ENCODE measurements around the gene ILKAP.
A peak's percentile ranks its signal among the peaks of the same experiment; 100 is the strongest.
"Not testable (repeated sequence)": the region's sequence is repeated elsewhere in the genome, so short reads cannot be mapped to it uniquely, and the experiment has no call there.

The ILKAP gene

DNA sequence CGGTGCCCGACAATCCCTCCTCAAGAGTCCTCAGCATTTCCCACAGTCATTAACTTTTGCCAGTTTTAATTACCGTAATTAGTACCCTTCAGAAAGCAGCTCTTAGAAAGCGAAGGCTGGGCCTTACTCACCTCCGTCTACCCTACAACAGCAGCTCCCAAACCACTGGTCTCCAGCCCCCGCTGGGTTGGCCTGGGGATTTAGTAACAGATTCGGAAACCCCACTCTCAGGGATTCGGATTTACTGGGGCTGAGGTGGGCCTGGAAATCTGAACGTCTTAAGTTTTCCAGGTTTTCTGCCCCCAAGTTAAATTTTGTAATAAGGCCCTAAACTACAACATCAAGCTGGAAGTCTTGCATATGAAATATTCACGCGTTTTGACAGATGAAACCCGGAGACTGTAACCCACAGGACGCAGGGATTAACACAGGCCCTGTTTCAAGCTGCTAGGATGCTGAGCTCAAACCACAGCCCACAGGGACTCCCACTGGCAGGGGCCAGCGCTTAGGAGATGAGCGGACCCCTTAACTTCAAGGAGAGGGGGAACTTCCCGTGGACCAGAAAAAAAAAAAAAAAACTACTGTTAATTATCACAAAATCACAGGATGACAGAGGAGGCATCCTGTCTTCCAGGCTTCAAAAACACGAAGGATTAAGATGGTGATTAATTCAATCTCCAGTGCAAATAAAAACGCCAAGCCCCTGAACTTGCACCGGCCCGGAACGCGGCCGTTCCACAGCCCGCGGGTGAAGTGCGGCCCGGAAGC is 985 bp downstream of the ILKAP start:
- no peak for DNase-seq (ENCODE audit: low spot score)

DNA sequence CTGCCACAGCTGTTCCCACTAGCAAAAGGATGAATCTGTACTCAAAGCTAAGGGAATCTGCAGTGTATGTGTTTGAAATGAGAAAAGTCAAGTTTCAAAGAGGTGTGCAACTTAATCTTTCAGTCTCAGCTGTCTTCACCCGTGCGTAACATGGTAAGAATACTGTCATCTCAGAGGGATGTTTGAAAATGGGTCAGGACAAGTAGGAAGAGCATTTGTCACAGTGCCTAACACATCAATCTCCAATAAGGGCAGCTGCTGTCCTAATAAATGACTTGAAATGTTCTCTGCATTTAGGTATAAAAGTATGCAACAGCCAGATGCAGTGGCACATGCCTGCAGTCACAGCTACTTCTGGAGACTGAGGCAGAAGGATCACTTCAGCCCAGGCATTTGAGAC is 13.1 kb downstream of the ILKAP start:
- DNase-seq (ENCODE audit: low spot score): no peak

DNA sequence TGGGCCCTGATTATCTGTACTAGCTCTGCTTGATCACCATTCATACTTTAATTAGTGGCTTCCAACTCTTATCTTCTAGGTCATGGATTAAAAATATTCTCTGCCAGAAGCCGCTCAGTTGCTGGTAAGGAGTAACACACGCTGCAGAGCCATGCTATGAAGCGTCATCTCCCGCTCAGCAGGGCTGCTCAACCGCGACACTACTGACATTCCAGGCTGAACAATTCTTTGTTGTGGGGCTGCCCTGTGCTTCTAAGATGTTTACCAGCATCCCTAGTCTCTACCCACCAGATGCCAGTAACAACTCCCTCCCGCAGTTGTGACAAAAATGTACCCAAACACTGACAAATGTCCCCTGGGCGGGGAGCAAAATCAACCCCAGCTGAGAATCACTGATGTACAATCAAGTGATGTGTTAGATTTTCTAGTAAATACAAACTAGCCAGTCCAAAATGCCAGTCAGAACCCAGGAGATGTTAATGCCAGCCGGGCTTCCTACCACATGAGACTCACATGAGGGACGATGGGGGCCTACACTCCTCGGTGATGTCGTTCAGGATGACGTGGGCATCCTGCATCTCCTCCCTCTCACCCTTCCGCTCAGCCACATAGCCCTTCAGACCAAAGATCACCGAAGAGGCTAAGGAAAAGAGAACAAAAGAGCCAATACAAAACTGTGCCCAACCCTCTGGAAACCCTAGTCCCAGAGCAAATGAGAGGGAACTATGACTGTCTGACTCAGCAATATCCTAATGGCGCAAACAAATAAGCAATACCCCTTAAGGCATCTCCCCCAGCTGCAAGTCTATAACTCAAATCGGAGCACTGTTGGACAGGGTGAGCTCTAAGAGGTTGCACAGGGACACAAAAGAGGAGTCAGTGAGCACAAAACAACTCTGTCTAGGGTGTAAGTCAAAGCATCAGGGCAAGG is 15.6 kb downstream of the ILKAP start:
- DNase-seq (ENCODE audit: low spot score): no peak

DNA sequence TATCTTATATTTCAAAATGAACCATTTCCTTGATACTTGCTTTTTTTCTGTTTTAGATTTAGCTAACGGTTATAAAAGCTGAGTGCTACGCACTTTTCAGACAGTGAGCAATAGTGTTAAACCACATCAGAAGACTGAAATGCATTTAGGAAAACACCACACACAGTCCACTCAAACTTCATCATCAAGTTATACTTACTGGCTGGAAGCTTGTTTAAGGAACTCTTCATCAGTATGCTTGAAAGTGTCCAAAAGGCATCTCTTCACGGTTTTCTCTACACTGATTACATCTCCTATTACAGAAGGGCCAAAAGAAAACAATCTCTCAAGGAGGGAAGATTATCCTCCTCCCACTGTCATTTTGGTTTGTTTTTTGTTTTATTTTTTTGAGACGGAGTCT is 19.7 kb downstream of the ILKAP start:
- DNase-seq (ENCODE audit: low spot score): no peak

DNA sequence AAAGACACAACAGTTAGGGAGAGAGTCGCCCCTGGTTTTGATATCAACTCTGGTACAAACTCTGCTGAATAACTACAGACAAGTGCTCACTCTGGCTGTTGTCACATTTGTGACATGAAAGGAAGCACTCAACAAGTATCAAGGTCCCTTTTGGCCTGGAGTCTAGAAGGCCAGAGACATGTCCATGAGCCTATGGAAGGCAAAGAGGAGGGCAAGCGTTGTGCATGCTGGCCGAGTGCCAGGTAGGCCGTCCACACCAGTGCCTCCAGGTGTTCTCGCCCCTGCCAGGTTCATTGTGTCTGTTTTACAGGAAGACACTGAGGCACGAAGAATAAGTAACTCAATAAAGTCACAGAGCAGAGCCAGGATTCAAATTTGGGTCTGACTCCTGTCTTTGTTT is 21.1 kb downstream of the ILKAP start:
- no peak for DNase-seq (ENCODE audit: low spot score)

DNA sequence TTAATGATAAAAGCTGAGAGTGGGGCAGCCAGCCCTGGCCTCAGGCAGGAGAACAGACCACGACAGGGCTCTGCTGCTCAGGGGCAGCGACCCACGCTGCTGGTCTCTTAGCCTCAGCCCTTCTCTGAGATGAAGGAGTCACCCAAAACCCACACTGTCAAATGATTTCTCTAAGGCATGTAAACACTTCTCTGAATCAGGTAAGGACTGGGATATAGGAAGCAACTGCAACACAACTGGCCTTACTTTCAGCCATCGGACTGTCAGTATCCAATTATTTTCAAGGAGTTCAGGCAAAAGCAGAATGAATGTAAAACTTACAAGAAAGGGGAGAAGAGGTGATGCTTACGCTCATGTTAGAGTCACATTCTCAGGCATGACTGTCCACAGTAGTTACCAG is 22.9 kb downstream of the ILKAP start:
- DNase-seq (ENCODE audit: low spot score): no peak

DNA sequence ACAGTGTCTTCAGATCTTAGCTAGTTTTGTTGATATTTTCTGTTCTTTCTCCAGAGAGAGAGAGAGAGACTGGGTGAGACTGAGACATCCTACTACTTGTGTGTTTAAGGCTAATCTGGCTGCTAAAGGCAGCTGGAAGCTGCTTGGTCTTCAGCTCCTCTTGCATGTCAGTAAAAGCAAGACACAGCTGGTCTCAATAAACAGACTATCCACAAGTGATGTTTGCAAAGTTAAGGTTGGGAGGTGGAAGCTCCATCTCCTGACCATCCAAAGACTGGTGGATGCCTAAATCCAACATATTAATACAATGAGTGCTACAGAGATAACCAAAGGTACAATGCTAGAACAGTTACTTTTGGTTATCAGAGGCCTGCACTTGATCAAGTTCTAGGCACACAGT is 26.9 kb downstream of the ILKAP start:
- DNase-seq (ENCODE audit: low spot score): no peak

DNA sequence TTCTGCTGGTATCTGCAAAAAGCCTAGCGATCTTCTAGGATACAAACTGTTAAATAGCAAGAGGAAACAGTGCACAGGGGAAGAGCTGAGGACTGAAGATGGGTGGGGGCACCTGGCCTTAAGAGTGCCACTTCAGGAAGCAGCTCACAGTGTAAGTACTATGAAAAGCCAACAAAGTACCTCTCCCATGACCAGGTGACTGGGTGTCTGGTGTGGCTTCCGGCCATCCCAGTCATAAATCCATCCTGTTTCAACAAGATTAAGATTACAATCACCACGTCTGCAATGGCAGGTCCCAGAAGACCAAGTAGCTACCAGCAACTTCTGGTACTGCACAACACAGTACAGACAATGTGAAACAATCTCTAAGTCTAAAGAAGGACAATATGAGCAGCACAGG is 28.8 kb downstream of the ILKAP start:
- DNase-seq (ENCODE audit: low spot score): no peak

DNA sequence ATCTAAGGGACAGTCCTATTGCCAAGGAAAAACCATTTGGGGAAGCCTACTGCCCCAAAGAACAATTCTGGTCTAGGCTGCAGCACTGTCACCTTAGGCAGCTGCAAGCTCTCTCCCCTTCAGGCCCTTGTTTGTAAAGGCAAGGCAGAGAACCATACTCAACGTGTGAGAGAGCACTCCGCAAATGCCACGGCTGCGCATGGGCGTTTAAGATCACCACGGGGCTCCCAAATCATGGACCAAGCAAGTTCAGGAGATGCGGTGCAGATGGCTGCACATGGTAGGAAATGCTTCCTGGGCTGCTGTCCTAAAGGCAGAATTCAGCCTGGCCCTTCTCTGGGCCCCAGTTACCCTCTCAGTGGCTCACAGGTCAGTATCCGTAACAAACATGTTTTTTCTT is 29.2 kb downstream of the ILKAP start:
- DNase-seq (ENCODE audit: low spot score): no peak

DNA sequence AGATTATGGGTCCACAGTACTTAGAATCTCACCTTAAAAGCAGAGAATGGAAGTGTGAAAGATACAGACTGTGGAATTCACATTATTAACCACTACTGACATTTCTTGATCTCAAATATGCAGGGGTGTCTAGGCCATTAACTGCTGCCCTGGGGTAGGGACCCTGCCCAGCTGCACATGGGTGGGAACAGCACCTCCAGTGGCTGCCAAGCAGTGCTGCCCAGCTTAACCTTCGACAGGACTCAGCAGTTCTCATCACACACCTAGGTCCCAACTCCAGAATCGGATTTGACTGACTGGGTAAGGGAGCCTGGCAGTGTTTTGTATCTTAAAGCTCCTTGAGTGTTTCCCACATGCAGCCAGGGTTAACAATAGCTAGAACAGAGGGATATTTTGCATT is 29.8 kb downstream of the ILKAP start:
- DNase-seq (ENCODE audit: low spot score): no peak

DNA sequence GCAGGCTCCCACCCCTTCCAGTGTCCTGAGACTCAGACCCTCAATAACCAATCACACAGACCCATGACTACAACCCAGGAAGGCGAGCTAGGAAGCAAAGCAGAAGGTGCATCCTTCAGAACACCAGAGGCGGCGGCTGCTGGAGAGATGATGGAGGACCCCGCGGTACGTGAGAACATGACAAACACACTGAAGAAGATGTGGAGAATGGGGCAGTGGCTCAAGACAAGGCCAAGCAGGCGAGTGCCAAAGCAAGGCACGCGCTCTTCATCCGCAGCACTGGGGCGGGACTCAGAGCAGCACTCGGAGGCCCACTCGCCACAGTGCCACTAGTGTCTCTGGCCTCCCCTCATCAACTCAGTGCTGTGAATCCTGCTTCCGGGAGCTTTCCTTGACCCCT is 31.1 kb downstream of the ILKAP start:
- no peak for DNase-seq (ENCODE audit: low spot score)

DNA sequence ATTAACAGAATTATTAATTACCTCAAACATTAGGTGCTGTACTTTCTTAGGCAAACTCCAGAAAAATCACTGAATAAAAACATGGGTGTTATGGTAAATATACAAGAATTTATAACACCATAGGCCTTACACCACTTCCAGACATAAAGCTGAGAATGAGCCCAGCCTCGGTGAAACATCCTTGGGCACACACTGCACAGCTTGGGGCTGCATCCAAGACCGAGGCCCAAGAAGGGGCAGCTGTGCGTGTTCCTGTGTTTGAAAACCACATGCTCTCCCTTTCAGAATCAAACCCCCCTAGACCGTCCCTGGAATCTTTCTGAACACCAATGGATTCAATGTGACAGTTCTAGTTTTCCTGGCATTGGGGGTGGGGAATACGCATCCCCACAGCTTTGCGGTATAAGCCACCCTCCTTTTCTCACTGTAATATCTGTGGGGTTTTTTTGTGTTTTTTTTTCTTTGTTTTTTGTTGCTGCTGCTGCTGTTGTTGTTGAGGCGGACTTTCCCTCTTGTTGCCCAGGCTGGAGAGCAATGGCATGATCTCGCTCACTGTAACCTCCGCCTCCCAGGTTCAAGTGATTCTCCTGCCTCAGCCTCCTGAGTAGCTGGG is 31.8 kb downstream of the ILKAP start:
- no peak for DNase-seq (ENCODE audit: low spot score)

DNA sequence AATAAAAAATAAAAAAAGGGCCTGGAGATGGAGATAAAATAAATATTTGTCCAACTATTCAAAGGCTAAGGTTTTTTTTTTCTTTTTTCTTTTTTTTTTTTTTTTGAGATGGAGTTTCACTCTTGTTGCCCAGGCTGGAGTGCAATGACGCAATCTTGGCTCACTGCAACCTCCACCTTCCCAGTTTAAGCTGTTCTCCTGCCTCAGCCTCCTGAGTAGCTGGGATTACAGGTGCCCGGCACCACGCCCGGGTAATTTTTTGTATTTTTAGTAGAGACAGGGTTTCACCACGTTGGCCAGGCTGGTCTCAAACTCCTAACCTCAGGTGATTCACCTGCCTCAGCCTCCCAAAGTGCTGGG is 32.4 kb downstream of the ILKAP start:
- DNase-seq (ENCODE audit: low spot score): not testable (repeated sequence)

DNA sequence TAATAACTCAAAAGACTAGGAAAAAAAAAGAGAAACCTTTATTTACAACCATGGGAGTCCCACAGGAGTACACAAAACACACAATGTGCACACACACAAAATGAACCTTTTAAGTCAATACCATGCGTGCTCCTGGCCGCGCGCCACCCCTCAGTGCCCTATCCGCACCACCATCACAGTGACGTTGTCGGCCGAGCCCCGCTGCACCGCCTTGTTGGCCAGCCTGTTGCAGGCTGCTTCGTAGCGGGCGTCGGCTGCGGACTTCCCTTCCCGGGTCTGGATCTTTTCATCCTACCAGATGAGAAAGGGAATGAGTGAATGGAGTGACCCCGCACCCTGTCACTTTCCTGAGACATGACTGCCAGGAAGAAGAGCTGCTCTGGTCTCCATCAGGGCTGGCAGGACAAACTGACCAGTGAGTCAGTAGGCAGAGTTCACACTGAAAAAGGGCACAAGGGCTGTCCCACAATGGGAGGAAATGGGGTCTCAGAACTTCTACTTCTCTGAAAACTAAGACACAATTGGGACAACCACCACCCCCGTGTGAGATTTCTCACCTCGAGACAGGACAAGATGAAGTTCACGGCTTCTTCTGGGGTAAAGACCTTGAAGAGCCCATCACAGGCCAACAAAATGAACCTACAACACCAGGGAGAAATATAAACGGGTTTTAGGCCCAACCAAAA is 33.0 kb downstream of the ILKAP start:
- DNase-seq (ENCODE audit: low spot score): no peak

DNA sequence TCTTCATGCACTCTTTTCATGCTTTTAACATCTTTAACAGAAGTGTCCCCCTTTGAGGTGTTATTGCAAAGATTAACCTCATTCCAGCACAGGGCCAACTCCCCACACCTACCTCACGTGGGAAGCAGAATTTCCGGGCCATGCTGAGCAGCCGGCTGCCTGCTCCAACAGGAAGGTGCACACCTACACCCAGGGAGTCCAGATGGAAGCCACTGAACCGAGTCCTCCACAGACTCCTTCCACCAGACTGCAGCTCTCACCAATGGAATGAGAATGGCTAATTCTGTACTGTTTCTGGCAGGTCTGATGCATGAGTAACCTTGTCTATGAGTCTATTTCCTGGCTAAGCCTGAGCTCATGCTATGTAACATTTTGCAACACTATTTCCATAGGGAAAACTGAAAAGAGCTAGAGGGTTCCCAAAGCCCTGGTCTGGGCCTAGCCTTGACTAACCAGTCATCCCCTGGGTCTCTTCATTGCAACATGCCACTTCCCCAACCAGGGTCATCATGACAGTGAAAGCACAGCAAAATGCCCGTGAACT is 33.7 kb downstream of the ILKAP start:
- DNase-seq (ENCODE audit: low spot score): peak; percentile 96

DNA sequence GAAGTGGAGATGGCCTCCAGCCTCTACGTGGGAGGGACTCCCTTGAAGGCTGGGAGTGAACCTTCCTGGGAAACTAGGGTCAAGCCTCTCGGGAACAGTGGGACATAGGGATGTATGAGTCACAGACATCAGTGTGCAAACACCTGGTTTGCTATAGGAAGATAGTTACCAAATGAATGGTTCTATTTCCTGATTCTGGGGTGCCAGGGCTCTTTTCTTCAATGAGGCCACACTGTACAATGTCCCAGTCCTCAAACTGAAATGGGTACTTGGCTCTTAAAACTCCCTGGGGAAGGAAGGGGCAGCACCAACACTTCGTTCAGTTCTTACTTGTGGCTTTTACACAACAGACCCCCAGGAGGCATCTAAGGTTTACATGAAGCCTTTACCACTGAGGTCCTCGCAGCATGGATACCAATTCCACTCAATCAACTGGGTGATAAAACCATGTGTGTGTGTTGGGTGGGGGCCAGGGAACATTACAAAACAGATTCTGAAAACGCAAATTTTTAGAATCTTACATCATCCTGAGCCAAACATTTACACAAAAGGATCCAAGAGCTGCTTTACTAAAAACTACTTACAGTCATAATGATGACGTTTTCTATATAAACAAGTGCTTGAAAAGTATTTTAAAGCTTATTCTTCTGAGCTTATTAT is 34.3 kb downstream of the ILKAP start:
- DNase-seq (ENCODE audit: low spot score): no peak

DNA sequence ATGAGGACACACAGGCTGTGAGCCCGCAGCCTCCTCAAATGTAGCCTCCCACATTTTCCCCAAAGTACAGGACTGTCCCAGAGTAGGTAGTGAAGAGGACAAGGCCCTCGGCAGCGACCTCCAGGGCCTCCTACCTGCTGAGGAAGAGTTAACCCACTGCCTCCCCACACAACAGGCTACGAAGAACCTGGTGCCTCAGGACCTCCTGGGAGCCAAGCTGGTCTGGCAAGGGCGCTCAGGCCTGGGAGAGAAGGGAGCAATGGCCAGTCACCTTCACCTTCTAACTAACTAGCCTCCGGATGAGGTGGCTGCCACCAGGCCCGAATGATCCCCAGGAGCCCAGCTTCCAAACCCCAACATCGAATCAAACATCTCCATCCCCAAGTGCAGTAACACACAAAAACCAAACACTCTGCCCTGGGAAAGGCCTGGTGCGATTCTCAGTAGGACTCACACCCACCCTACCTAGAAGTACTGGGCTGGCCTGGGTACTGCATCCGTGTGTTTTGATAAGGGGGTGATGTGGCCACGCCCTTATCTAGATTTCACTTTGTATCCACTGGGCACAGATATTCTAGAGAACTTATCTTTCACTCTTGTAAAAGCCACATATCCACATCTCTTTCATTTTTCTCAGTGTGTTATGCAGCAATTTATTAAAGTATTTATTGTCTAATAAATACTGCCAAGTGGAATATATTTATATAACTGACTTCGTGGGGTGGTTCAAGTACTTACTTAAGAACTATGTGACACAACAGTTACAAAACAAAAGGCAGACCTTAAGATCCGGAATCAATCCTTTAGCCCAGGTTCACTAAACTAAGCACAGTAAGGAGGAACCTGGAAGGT is 35.1 kb downstream of the ILKAP start:
- DNase-seq (ENCODE audit: low spot score): no peak

DNA sequence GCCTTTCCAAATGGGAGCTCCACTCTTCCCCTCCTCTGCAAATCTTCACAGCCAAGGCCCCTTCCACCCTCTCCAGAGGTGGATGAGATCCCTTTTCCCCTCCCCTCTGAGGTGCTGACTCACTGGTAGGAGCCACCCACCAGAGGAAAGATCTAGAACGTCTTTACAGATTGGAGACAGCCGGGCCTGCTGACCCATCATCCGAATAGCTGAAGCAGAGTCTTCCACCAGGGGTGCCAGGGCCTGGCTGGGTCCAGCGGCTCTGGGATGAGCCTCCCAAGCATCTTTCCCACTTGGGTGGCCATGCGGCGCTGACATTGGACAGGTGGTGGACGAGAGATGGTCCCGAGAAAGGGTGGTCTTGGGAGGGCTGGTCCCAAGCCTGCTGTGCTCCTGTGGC is 35.7 kb downstream of the ILKAP start:
- DNase-seq (ENCODE audit: low spot score): no peak

DNA sequence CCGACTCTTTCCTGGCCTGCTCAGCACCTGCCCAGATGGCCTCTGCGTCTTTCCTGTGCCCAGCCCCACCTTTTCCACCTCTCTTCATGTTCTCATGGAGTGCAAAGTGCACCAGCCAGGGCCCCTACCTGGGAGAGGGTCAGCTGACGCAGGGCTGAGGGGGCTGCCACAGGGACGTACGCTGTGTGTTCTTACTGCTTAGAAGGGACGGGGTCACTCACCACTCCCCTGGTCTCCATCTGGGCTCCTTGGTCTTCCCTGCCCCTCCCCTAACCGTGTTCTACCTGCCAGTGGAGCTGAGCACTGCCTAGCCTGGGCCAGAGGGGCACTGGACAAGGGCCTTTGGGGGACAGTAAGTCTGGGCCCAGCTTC is 36.2 kb downstream of the ILKAP start:
- DNase-seq (ENCODE audit: low spot score): no peak

All from cerebellar cortex (tissue), 1 donor.